Measurements from ENCODE around the gene BACE1.

Gene BACE1

GRCh38 chr11:117305145-117305544, 10.9 kb downstream of the BACE1 start:
- DNase-seq, result no peak

- no peak for DNase-seq
Observed at GRCh38 chr11:117303646-117304315, 12.3 kb downstream of the BACE1 start.

- DNase-seq, result no peak
Observed at GRCh38 chr11:117303101-117303500, 13.0 kb downstream of the BACE1 start.

GRCh38 chr11:117302228-117302627, 13.8 kb downstream of the BACE1 start:
- DNase-seq, result no peak

GRCh38 chr11:117300773-117301172, 15.3 kb downstream of the BACE1 start:
- DNase-seq, result no peak

GRCh38 chr11:117300283-117300663, 15.8 kb downstream of the BACE1 start:
- DNase-seq, result no peak

- no peak for DNase-seq
Observed at GRCh38 chr11:117299351-117300282, 16.4 kb downstream of the BACE1 start.

- no peak for DNase-seq
Observed at GRCh38 chr11:117298195-117298594, 17.9 kb downstream of the BACE1 start.

- DNase-seq, result no peak
Observed at GRCh38 chr11:117296881-117297280, 19.2 kb downstream of the BACE1 start.

GRCh38 chr11:117295438-117296137, 20.5 kb downstream of the BACE1 start:
- no peak for DNase-seq

GRCh38 chr11:117292616-117293015, 23.4 kb downstream of the BACE1 start:
- DNase-seq, result no peak

GRCh38 chr11:117290809-117291396, 25.2 kb downstream of the BACE1 start, which contains the start of gene BACE1-AS:
TSS of gene BACE1-AS (plus strand) at chr11:117291346.
- DNase-seq, result no peak

GRCh38 chr11:117289795-117290194, 26.3 kb downstream of the BACE1 start:
- no peak for DNase-seq

GRCh38 chr11:117287668-117288067, 28.4 kb downstream of the BACE1 start:
- DNase-seq, result no peak

- no peak for DNase-seq
Observed at GRCh38 chr11:117286588-117286987, 29.5 kb downstream of the BACE1 start.

- no peak for DNase-seq
Observed at GRCh38 chr11:117284053-117284452, 32.0 kb downstream of the BACE1 start.

GRCh38 chr11:117282956-117283355, 33.1 kb downstream of the BACE1 start:
- DNase-seq, result no peak

GRCh38 chr11:117281869-117282268, 34.2 kb downstream of the BACE1 start:
- DNase-seq, result no peak

GRCh38 chr11:117281159-117281558, 34.9 kb downstream of the BACE1 start:
- no peak for DNase-seq

GRCh38 chr11:117279711-117280376, 36.2 kb downstream of the BACE1 start:
- no peak for DNase-seq

GRCh38 chr11:117278347-117278746, 37.7 kb downstream of the BACE1 start:
- DNase-seq, result no peak

GRCh38 chr11:117273550-117274289, 42.3 kb downstream of the BACE1 start:
- DNase-seq, result no peak

Measured in stimulated activated CD4-positive, alpha-beta T cell treated with anti-CD3 and anti-CD28 coated beads, Interleukin-15, amount 100 ng/mL, for 24 hours (primary cell).